Vagina (tissue), 2 donors: ENCODE data around the gene DNAH14. TPM values are rescaled to one million over a fixed set of nuclear protein-coding genes. Genes with fewer than 3 reads are reported as not detected.

Experiments
- DNase-seq, 2 donors: peaks; one replicate each; pipeline ENCODE4 v3.0.0-alpha.2; 2017; ENCODE audit errors: extremely low spot score in 2 of 2
- H3K27ac ChIP-seq: fragments of 200-600 bp; sonication (generic); one replicate; pipeline ENCODE4 v1.5.1; 2019
- H3K27me3 ChIP-seq: fragments of 200-600 bp; sonication (generic); one replicate; pipeline ENCODE4 v1.5.1; 2019
- H3K36me3 ChIP-seq, 2 donors: fragments of 200-600 bp; sonication (generic); one replicate each; pipeline ENCODE4 v1.5.1; 2017 to 2019
- H3K4me1 ChIP-seq: fragments of 200-600 bp; sonication (generic); one replicate; pipeline ENCODE4 v1.5.1; 2019
- H3K4me3 ChIP-seq, 2 donors: fragments of 200-600 bp; sonication (generic); 1 replicate in 1 of 2; 2 replicates in 1 of 2; pipeline ENCODE4 v1.5.1; 2016 to 2019
- H3K9me3 ChIP-seq: fragments of 200-600 bp; sonication (generic); one replicate; pipeline ENCODE4 v1.5.1; 2019
- POLR2A ChIP-seq, 2 donors: fragments of 450-650 bp; IDR thresholded peaks; one replicate each; pipeline ENCODE4 v1.6.1; 2017; ENCODE audit warnings: antibody characterized with exemption in 2 of 2, mild to moderate bottlenecking in 2 of 2, moderate library complexity in 2 of 2
- POLR2AphosphoS5 ChIP-seq, 2 donors: sonication (generic); formaldehyde crosslinking; IDR thresholded peaks; one replicate each; pipeline ENCODE4 v1.9.0; 2017; ENCODE audit warnings: antibody characterized with exemption in 2 of 2, mild to moderate bottlenecking in 2 of 2, low read depth in 1 of 2; ENCODE audit not compliant: insufficient read depth in 1 of 2
- intact Hi-C: fragments of 100-400 bp; cut with DNase I; formaldehyde crosslinking; loops from one replicate; pipeline ENCODE4 v1.15.1; 2023
- total RNA-seq: library from RNA; depleted of rRNA; stranded (reverse); fragments of >200 nt; gene quantifications from one replicate; pipeline ENCODE4 v1.2.3, GENCODE V29; 2016
- TF ChIP-seq, protein P1 (sequence below), 3 experiments: fragments of 450-650 bp in 2 of 3; fragments of 200-600 bp in 1 of 3; sonication (generic) in 1 of 3; IDR thresholded peaks; one replicate each; pipeline ENCODE4 v1.5.1; 2017 to 2019; ENCODE audit warnings: antibody characterized with exemption in 3 of 3, mild to moderate bottlenecking in 2 of 3, moderate library complexity in 2 of 3

Gene DNAH14
- total RNA-seq, 1 donor from 2014 or later, result 5.6 TPM

DNA sequence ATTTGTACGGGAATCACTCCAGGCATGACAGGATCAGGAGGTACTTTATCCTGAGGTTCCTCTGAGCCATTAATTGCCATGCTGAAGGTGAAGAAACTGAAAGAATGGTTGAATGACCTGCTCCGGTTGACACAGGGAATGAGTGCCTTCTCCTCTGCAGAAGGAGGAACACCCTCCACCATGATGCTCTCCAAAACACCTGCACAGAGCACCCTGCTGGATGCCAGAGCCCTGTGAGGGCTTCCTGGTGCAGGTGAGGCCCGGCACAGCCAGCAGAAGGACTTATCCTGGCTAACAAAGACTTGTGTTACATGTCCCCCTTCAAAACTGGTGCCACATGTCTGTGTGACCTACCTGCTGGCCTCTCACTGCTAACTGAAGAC is 512.6 kb downstream of the DNAH14 start:
- H3K36me3 ChIP-seq, result no peaks in the 10 kb centered on the region
- no peak overlapping the region for H3K27ac ChIP-seq
- intact Hi-C loops, result no loop called here
- H3K4me3 ChIP-seq, result no peak overlapping the region
- H3K27me3 ChIP-seq, result no peaks in the 10 kb centered on the region
- TF ChIP-seq, protein P1, sequence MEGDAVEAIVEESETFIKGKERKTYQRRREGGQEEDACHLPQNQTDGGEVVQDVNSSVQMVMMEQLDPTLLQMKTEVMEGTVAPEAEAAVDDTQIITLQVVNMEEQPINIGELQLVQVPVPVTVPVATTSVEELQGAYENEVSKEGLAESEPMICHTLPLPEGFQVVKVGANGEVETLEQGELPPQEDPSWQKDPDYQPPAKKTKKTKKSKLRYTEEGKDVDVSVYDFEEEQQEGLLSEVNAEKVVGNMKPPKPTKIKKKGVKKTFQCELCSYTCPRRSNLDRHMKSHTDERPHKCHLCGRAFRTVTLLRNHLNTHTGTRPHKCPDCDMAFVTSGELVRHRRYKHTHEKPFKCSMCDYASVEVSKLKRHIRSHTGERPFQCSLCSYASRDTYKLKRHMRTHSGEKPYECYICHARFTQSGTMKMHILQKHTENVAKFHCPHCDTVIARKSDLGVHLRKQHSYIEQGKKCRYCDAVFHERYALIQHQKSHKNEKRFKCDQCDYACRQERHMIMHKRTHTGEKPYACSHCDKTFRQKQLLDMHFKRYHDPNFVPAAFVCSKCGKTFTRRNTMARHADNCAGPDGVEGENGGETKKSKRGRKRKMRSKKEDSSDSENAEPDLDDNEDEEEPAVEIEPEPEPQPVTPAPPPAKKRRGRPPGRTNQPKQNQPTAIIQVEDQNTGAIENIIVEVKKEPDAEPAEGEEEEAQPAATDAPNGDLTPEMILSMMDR (IDR thresholded peaks at IDR 0.05), result no peak
- TF ChIP-seq POLR2A (IDR thresholded peaks at IDR 0.05) (no peak), POLR2AphosphoS5 (IDR thresholded peaks at IDR 0.05; ENCODE audit: insufficient read depth in 1 of 2, low read depth in 1 of 2) (no peak)
- DNase-seq, result no peak
- no peaks in the 10 kb centered on the region for H3K9me3 ChIP-seq
- H3K4me1 ChIP-seq, result peaks cover 31% of the 10 kb centered on the region

DNA sequence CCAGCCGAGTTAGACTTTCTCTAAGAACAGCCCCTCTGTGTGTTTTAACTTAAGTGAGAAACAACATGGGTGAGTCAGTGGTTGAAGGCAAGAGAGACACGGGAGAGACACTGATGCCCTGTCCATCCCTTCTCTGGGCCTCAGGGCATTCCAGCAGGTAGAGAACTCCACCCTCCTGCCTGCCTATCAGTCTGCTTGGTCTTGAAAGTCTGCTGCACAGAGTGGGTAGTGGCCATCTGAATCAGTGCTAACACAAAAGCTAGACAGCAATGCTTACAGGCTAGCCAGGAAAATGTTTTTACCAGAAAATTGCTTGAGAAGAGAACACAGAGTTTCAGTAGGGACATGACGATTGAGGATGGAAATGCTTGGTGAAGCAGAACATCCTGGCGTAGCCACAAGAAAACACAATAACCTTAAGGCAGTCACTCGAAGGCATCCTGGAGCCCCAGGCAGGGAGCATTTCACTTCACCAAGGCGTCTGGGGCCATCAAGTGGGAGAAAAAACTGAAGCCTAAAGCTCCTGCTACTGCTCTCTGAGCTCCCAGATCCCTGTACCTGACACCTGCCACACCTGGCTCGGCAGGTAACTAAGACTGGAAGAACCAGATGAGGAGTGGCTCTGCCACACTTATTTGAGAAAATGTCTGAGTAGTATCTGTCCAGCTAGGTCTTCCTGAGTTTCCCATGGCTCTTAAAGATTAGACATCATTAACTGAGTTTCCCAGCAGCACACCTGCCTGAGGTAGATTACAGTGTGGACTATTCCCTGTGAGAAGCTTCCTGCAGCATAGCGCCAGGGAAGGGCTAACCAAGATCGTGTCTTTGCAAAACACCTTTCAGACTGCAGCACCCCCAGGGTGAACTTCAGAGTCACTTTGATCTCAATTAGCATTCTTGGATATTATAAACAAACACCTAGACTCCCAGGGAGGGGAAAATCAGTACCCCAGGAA is 516.4 kb downstream of the DNAH14 start:
- Histone ChIP-seq H3K9me3 (no peaks in the 10 kb centered on the region), H3K27me3 (no peaks in the 10 kb centered on the region), H3K27ac (peak overlapping the region; percentile 75), H3K4me1 (peaks cover 59% of the 10 kb centered on the region), H3K36me3 (no peaks in the 10 kb centered on the region), H3K4me3 (no peak overlapping the region)
- intact Hi-C loops, result no loop called here
- DNase-seq, result no peak
- no peak for TF ChIP-seq POLR2A (IDR thresholded peaks at IDR 0.05)
- no peak for TF ChIP-seq POLR2AphosphoS5 (IDR thresholded peaks at IDR 0.05; ENCODE audit: insufficient read depth in 1 of 2, low read depth in 1 of 2)
- TF ChIP-seq, protein P1 (IDR thresholded peaks at IDR 0.05), result no peak

DNA sequence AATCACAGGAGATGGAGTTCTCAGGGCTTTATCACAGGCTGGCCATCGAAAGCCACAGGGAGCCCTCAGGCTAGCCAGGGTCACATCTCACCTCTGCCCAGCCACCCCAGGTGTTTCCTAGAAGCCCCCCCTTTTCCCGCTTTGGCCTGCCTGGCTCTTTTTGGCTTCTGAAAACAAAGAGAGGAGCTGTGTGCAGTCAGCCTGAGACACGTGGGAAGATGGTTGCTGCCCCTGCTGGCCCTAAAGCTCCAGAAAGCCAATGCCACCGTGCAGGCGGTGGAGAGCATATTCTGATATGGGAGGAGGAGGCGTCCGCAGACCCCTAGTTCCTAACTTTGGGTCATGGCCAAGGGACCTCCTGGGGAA is 517.1 kb downstream of the DNAH14 start:
- no peak overlapping the region for H3K4me3 ChIP-seq
- peaks cover 59% of the 10 kb centered on the region for H3K4me1 ChIP-seq
- DNase-seq, result no peak
- peak overlapping the region; percentile 75 for H3K27ac ChIP-seq
- intact Hi-C loops, result no loop called here
- TF ChIP-seq POLR2A (IDR thresholded peaks at IDR 0.05), result no peak
- no peak for TF ChIP-seq POLR2AphosphoS5 (IDR thresholded peaks at IDR 0.05; ENCODE audit: insufficient read depth in 1 of 2, low read depth in 1 of 2)
- TF ChIP-seq, protein P1 (IDR thresholded peaks at IDR 0.05), result no peak
- no peaks in the 10 kb centered on the region for H3K36me3 ChIP-seq
- no peaks in the 10 kb centered on the region for H3K27me3 ChIP-seq
- H3K9me3 ChIP-seq, result no peaks in the 10 kb centered on the region

DNA sequence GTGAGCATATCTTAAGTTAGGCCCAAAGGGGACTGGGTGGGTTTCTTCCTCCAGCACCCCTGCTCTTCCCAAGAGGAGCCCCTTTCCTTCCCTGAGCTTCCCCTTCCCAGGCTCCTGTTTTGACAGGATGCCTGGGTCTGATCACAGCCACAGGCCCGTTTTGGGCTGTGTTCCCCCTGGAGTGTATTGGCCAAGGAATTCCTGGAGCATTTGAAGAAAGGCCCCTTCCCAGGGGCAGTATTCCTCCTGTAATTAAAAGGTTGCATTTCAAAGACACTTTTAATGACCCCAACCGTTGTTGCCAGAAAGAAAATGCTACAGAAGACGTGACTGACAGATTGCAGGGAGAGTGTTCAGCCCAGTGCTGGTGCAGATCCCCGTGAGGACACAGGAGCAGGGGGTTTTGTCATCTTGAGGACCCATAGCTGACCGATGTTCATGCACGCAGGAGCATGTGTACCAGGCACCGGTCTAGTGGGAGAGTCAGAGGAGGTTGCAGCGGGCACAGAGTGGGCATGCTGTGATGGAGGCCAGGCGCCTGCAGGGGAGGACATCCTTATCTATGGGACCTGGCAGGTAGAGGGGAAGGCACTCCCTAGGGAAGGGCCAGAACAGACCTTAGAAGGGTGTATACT is 517.6 kb downstream of the DNAH14 start:
- TF ChIP-seq POLR2AphosphoS5 (IDR thresholded peaks at IDR 0.05; ENCODE audit: insufficient read depth in 1 of 2, low read depth in 1 of 2), result no peak
- TF ChIP-seq, protein P1 (IDR thresholded peaks at IDR 0.05), result no peak
- no peak for TF ChIP-seq POLR2A (IDR thresholded peaks at IDR 0.05)
- peaks cover 59% of the 10 kb centered on the region for H3K4me1 ChIP-seq
- DNase-seq, result no peak
- no peaks in the 10 kb centered on the region for H3K36me3 ChIP-seq
- H3K27ac ChIP-seq, result peak overlapping the region; percentile 75
- no peaks in the 10 kb centered on the region for H3K27me3 ChIP-seq
- intact Hi-C loops, result no loop called here
- H3K9me3 ChIP-seq, result no peaks in the 10 kb centered on the region
- no peak overlapping the region for H3K4me3 ChIP-seq
